ENCODE data around the gene PCDHA5.

PCDHA5 gene

DNA sequence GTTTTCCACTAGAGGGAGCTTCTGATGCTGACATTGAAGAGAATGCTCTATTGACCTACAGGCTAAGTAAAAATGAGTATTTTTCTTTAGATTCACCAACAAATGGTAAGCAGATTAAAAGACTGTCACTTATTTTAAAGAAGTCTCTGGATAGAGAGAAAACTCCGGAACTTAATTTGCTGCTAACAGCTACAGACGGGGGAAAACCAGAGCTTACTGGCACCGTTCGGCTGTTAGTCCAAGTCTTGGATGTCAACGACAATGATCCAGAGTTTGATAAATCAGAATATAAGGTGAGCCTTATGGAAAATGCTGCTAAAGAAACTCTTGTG lies 48.1 kb downstream of the PCDHA5 start:
- peaks cover 3% of the 10 kb centered on the region for H3K27me3 ChIP-seq (ENCODE audit: insufficient read depth, low read length, poor library complexity)
- no peaks in the 10 kb centered on the region for H3K79me2 ChIP-seq (ENCODE audit: insufficient read depth, low read length)
- DNase-seq (no peak), ATAC-seq (ENCODE audit: insufficient read depth, low read depth) (no peak)
- H4K20me1 ChIP-seq (ENCODE audit: insufficient read depth, low read length): no peaks in the 10 kb centered on the region
- no peak overlapping the region for H3K4me2 ChIP-seq (ENCODE audit: insufficient read depth, low read length)
- no peak for TF ChIP-seq CTCF (IDR thresholded peaks at IDR 0.05; ENCODE audit: borderline replicate concordance, extremely low read depth, low read length, poor library complexity, severe bottlenecking)
- H3K9ac ChIP-seq (ENCODE audit: low read depth, low read length): no peak overlapping the region
- no peaks in the 10 kb centered on the region for H3K9me3 ChIP-seq (ENCODE audit: insufficient read depth, low read length, severe bottlenecking)
- no peaks in the 10 kb centered on the region for H3K36me3 ChIP-seq (ENCODE audit: insufficient read depth, low read length)
- no peak overlapping the region for H2AFZ ChIP-seq (ENCODE audit: low read depth, low read length)
- H3K4me3 ChIP-seq (ENCODE audit: low read depth in 1 of 2, low read length in 2 of 2): no peak overlapping the region
- no peaks in the 10 kb centered on the region for H3K4me1 ChIP-seq (ENCODE audit: insufficient read depth, low read length)
- H3K27ac ChIP-seq (ENCODE audit: low read length): no peak overlapping the region

DNA sequence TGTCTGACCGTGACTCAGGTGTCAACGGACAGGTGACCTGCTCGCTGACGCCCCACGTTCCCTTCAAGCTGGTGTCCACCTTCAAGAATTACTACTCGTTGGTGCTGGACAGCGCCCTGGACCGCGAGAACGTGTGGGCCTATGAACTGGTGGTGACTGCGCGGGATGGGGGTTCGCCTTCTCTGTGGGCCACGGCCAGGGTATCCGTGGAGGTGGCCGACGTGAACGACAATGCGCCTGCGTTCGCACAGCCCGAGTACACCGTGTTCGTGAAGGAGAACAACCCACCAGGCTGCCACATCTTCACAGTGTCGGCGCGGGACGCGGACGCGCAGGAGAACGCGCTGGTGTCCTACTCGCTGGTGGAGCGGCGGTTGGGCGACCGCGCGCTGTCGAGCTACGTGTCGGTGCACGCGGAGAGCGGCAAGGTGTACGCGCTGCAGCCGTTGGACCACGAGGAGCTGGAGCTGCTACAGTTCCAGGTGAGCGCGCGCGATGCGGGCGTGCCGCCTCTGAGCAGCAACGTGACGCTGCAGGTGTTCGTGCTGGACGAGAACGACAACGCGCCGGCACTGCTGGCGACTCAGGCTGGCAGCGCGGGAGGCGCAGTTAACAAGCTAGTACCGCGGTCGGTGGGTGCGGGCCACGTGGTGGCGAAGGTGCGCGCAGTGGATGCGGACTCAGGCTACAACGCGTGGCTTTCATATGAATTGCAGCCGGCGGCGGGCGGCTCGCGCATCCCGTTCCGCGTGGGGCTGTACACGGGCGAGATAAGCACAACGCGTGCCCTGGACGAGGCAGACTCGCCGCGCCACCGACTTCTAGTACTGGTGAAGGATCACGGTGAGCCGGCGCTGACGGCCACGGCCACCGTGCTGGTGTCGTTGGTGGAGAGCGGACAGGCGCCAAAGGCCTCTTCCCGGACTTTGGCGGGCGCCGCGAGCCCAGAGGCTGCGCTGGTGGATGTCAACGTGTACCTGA lies 49.1 kb downstream of the PCDHA5 start:
- Histone ChIP-seq H3K4me2 (ENCODE audit: insufficient read depth, low read length) (no peak overlapping the region), H3K79me2 (ENCODE audit: insufficient read depth, low read length) (no peaks in the 10 kb centered on the region), H3K27ac (ENCODE audit: low read length) (no peak overlapping the region), H4K20me1 (ENCODE audit: insufficient read depth, low read length) (no peaks in the 10 kb centered on the region), H3K9me3 (ENCODE audit: insufficient read depth, low read length, severe bottlenecking) (no peaks in the 10 kb centered on the region), H3K4me3 (ENCODE audit: low read depth in 1 of 2, low read length in 2 of 2) (no peak overlapping the region), H3K9ac (ENCODE audit: low read depth, low read length) (no peak overlapping the region), H2AFZ (ENCODE audit: low read depth, low read length) (no peak overlapping the region), H3K4me1 (ENCODE audit: insufficient read depth, low read length) (no peaks in the 10 kb centered on the region), H3K36me3 (ENCODE audit: insufficient read depth, low read length) (no peaks in the 10 kb centered on the region), H3K27me3 (ENCODE audit: insufficient read depth, low read length, poor library complexity) (peaks cover 3% of the 10 kb centered on the region)
- ATAC-seq (ENCODE audit: insufficient read depth, low read depth) (no peak), DNase-seq (no peak)
- TF ChIP-seq EZH2 (IDR thresholded peaks at IDR 0.05; ENCODE audit: borderline replicate concordance, low read depth, low read length, severe bottlenecking): no peak
- TF ChIP-seq CTCF (IDR thresholded peaks at IDR 0.05; ENCODE audit: borderline replicate concordance, extremely low read depth, low read length, poor library complexity, severe bottlenecking): no peak
